ENCODE measurements around the gene CMTM1. TPM values are rescaled to one million over a fixed set of nuclear protein-coding genes. Genes with fewer than 3 reads are reported as not detected.

The CMTM1 gene
- polyA plus RNA-seq, 4 donors = 0.36 to 2.4 TPM; not detected in 2

- Histone ChIP-seq H3K4me1 (ENCODE audit: control insufficient read depth in 3 of 3, insufficient read depth in 2 of 3, low read depth in 1 of 3, low read length in 2 of 3) (peaks cover 0 to 29% (median 16%) of the 10 kb centered on the region in 3 donors), H3K4me3 (ENCODE audit: low read depth in 1 of 3, low read length in 3 of 3) (no peak overlapping the region), H3K9me3 (ENCODE audit: control insufficient read depth in 2 of 2, insufficient read depth in 1 of 2, low read depth in 1 of 2, low read length in 1 of 2) (no peaks in the 10 kb centered on the region), H3K27ac (ENCODE audit: low read depth in 1 of 3, low read length in 2 of 3) (peak overlapping the region; percentile 8 to 68 (median 56)), H3K36me3 (ENCODE audit: control insufficient read depth in 3 of 3, insufficient read depth in 2 of 3, low read depth in 1 of 3, low read length in 3 of 3) (peaks cover 0 to 59% (median 2%) of the 10 kb centered on the region in 3 donors), H3K27me3 (ENCODE audit: control insufficient read depth in 3 of 3, insufficient read depth in 3 of 3, low read length in 3 of 3) (no peaks in the 10 kb centered on the region)
- FAIRE-seq = no peak
- no peak for DNase-seq
- 90 to 96% (median 93%) methylated on average over 5 of the region's 5 CpGs for WGBS, 3 donors
Measured at GRCh38 chr16:66521252-66521713, 45.0 kb upstream of the CMTM1 start.

GRCh38 chr16:66521951-66522771 lies 44.1 kb upstream of the CMTM1 start:
- FAIRE-seq (no peak), DNase-seq (peak; percentile 31 to 77)
- peaks cover 0 to 64% (median 3%) of the 10 kb centered on the region in 3 donors for H3K36me3 ChIP-seq (ENCODE audit: control insufficient read depth in 3 of 3, insufficient read depth in 2 of 3, low read depth in 1 of 3, low read length in 3 of 3)
- H3K4me1 ChIP-seq (ENCODE audit: control insufficient read depth in 3 of 3, insufficient read depth in 2 of 3, low read depth in 1 of 3, low read length in 2 of 3) = peaks cover 0 to 22% (median 12%) of the 10 kb centered on the region in 3 donors
- WGBS, 3 donors = 64 to 80% (median 67%) methylated on average over 17 of the region's 17 CpGs
- peak overlapping the region in 2 of 3 donors; percentile 56 to 68 for H3K27ac ChIP-seq (ENCODE audit: low read depth in 1 of 3, low read length in 2 of 3)
- no peaks in the 10 kb centered on the region for H3K27me3 ChIP-seq (ENCODE audit: control insufficient read depth in 3 of 3, insufficient read depth in 3 of 3, low read length in 3 of 3)
- no peak overlapping the region for H3K4me3 ChIP-seq (ENCODE audit: low read depth in 1 of 3, low read length in 3 of 3)
- no peaks in the 10 kb centered on the region for H3K9me3 ChIP-seq (ENCODE audit: control insufficient read depth in 2 of 2, insufficient read depth in 1 of 2, low read depth in 1 of 2, low read length in 1 of 2)

- Histone ChIP-seq H3K27me3 (ENCODE audit: control insufficient read depth in 3 of 3, insufficient read depth in 3 of 3, low read length in 3 of 3) (no peaks in the 10 kb centered on the region), H3K4me3 (ENCODE audit: low read depth in 1 of 3, low read length in 3 of 3) (no peak overlapping the region), H3K9me3 (ENCODE audit: control insufficient read depth in 2 of 2, insufficient read depth in 1 of 2, low read depth in 1 of 2, low read length in 1 of 2) (no peaks in the 10 kb centered on the region), H3K36me3 (ENCODE audit: control insufficient read depth in 3 of 3, insufficient read depth in 2 of 3, low read depth in 1 of 3, low read length in 3 of 3) (peaks cover 0 to 73% (median 7%) of the 10 kb centered on the region in 3 donors), H3K4me1 (ENCODE audit: control insufficient read depth in 3 of 3, insufficient read depth in 2 of 3, low read depth in 1 of 3, low read length in 2 of 3) (peaks cover 0 to 14% (median 4%) of the 10 kb centered on the region in 3 donors), H3K27ac (ENCODE audit: low read depth in 1 of 3, low read length in 2 of 3) (peak overlapping the region in 1 of 3 donors; percentile 78)
- 85 to 90% (median 87%) methylated on average over 11 of the region's 11 CpGs for WGBS, 3 donors
- FAIRE-seq (no peak), DNase-seq (no peak)
Measured at GRCh38 chr16:66522816-66523590, 43.2 kb upstream of the CMTM1 start.

- no peak for FAIRE-seq
- Histone ChIP-seq H3K36me3 (ENCODE audit: control insufficient read depth in 3 of 3, insufficient read depth in 2 of 3, low read depth in 1 of 3, low read length in 3 of 3) (peaks cover 0 to 80% (median 7%) of the 10 kb centered on the region in 3 donors), H3K4me1 (ENCODE audit: control insufficient read depth in 3 of 3, insufficient read depth in 2 of 3, low read depth in 1 of 3, low read length in 2 of 3) (peaks cover 0 to 14% (median 4%) of the 10 kb centered on the region in 3 donors)
Measured at GRCh38 chr16:66523861-66524354, 42.3 kb upstream of the CMTM1 start.

GRCh38 chr16:66524601-66525164 lies 41.6 kb upstream of the CMTM1 start:
- WGBS, 3 donors = 62 to 81% (median 67%) methylated on average over 6 of the region's 6 CpGs
- Histone ChIP-seq H3K27ac (ENCODE audit: low read depth in 1 of 3, low read length in 2 of 3) (peak overlapping the region; percentile 13 to 88 (median 67)), H3K9me3 (ENCODE audit: control insufficient read depth in 2 of 2, insufficient read depth in 1 of 2, low read depth in 1 of 2, low read length in 1 of 2) (no peaks in the 10 kb centered on the region), H3K36me3 (ENCODE audit: control insufficient read depth in 3 of 3, insufficient read depth in 2 of 3, low read depth in 1 of 3, low read length in 3 of 3) (peaks cover 0 to 85% (median 7%) of the 10 kb centered on the region in 3 donors), H3K4me3 (ENCODE audit: low read depth in 1 of 3, low read length in 3 of 3) (no peak overlapping the region), H3K27me3 (ENCODE audit: control insufficient read depth in 3 of 3, insufficient read depth in 3 of 3, low read length in 3 of 3) (no peaks in the 10 kb centered on the region), H3K4me1 (ENCODE audit: control insufficient read depth in 3 of 3, insufficient read depth in 2 of 3, low read depth in 1 of 3, low read length in 2 of 3) (peaks cover 0 to 14% (median 4%) of the 10 kb centered on the region in 3 donors)
- DNase-seq (peak; percentile 35 to 42), FAIRE-seq (no peak)

More at GRCh38 chr16:66523861-66524354, 42.3 kb upstream of the CMTM1 start:
- Histone ChIP-seq H3K27me3 (ENCODE audit: control insufficient read depth in 3 of 3, insufficient read depth in 3 of 3, low read length in 3 of 3) (no peaks in the 10 kb centered on the region), H3K9me3 (ENCODE audit: control insufficient read depth in 2 of 2, insufficient read depth in 1 of 2, low read depth in 1 of 2, low read length in 1 of 2) (no peaks in the 10 kb centered on the region), H3K4me3 (ENCODE audit: low read depth in 1 of 3, low read length in 3 of 3) (no peak overlapping the region), H3K27ac (ENCODE audit: low read depth in 1 of 3, low read length in 2 of 3) (peak overlapping the region in 2 of 3 donors; percentile 17 to 88)
- DNase-seq = peak in 1 of 2 donors; percentile 51
- WGBS, 3 donors = 70 to 81% (median 72%) methylated on average over 9 of the region's 9 CpGs

- DNase-seq (no peak), FAIRE-seq (no peak)
- H3K4me3 ChIP-seq (ENCODE audit: low read depth in 1 of 3, low read length in 3 of 3) = no peak overlapping the region
Measured at GRCh38 chr16:66525396-66526180, 40.7 kb upstream of the CMTM1 start.

GRCh38 chr16:66528294-66528693 lies 37.9 kb upstream of the CMTM1 start:
- DNase-seq (no peak), FAIRE-seq (no peak)
- H3K9me3 ChIP-seq (ENCODE audit: control insufficient read depth in 2 of 2, insufficient read depth in 1 of 2, low read depth in 1 of 2, low read length in 1 of 2) = no peaks in the 10 kb centered on the region
- no peak overlapping the region for H3K27ac ChIP-seq (ENCODE audit: low read depth in 1 of 3, low read length in 2 of 3)
- H3K4me1 ChIP-seq (ENCODE audit: control insufficient read depth in 3 of 3, insufficient read depth in 2 of 3, low read depth in 1 of 3, low read length in 2 of 3) = peaks cover 0 to 10% (median 0%) of the 10 kb centered on the region in 3 donors
- peaks cover 0 to 69% (median 7%) of the 10 kb centered on the region in 3 donors for H3K36me3 ChIP-seq (ENCODE audit: control insufficient read depth in 3 of 3, insufficient read depth in 2 of 3, low read depth in 1 of 3, low read length in 3 of 3)
- 94 to 98% (median 97%) methylated on average over 5 of the region's 5 CpGs for WGBS, 3 donors
- H3K27me3 ChIP-seq (ENCODE audit: control insufficient read depth in 3 of 3, insufficient read depth in 3 of 3, low read length in 3 of 3) = no peaks in the 10 kb centered on the region
- no peak overlapping the region for H3K4me3 ChIP-seq (ENCODE audit: low read depth in 1 of 3, low read length in 3 of 3)

More at GRCh38 chr16:66525396-66526180, 40.7 kb upstream of the CMTM1 start:
- H3K4me1 ChIP-seq (ENCODE audit: control insufficient read depth in 3 of 3, insufficient read depth in 2 of 3, low read depth in 1 of 3, low read length in 2 of 3) = peaks cover 0 to 14% (median 4%) of the 10 kb centered on the region in 3 donors
- no peaks in the 10 kb centered on the region for H3K9me3 ChIP-seq (ENCODE audit: control insufficient read depth in 2 of 2, insufficient read depth in 1 of 2, low read depth in 1 of 2, low read length in 1 of 2)
- H3K27me3 ChIP-seq (ENCODE audit: control insufficient read depth in 3 of 3, insufficient read depth in 3 of 3, low read length in 3 of 3) = no peaks in the 10 kb centered on the region
- 89 to 92% (median 90%) methylated on average over 9 of the region's 9 CpGs for WGBS, 3 donors
- H3K27ac ChIP-seq (ENCODE audit: low read depth in 1 of 3, low read length in 2 of 3) = peak overlapping the region; percentile 15 to 88 (median 51)
- peaks cover 0 to 82% (median 7%) of the 10 kb centered on the region in 3 donors for H3K36me3 ChIP-seq (ENCODE audit: control insufficient read depth in 3 of 3, insufficient read depth in 2 of 3, low read depth in 1 of 3, low read length in 3 of 3)

Data from small intestine (tissue), 7 donors.